HL-60 (cell line): ENCODE data around the gene SGMS1.

Experiments used
- CTCF ChIP-seq: IDR thresholded peaks from one replicate; pipeline ENCODE4 v1.5.1; 2011; ENCODE audit warnings: low read length, control low read depth, inconsistent platforms; ENCODE audit not compliant: insufficient read depth
- POLR2AphosphoS5 ChIP-seq: IDR thresholded peaks from 2 replicates; pipeline ENCODE4 v1.6.1; 2012; ENCODE audit warnings: low read depth

- TF ChIP-seq CTCF (no peak), POLR2AphosphoS5 (no peak)
These were observed 48.8 kb downstream of the SGMS1 start for GRCh38 chr10:50574931-50575330.
